GM18909 (cell line): Measurements from ENCODE around the gene CACFD1.

ENCODE experiments used
- ATAC-seq: cut with Tn5 transposase; IDR thresholded peaks from one replicate; pipeline ENCODE4 v1.9.1; 2021; ENCODE audit warnings: mild to moderate bottlenecking; ENCODE audit not compliant: unreplicated experiment, poor library complexity

The CACFD1 gene

DNA sequence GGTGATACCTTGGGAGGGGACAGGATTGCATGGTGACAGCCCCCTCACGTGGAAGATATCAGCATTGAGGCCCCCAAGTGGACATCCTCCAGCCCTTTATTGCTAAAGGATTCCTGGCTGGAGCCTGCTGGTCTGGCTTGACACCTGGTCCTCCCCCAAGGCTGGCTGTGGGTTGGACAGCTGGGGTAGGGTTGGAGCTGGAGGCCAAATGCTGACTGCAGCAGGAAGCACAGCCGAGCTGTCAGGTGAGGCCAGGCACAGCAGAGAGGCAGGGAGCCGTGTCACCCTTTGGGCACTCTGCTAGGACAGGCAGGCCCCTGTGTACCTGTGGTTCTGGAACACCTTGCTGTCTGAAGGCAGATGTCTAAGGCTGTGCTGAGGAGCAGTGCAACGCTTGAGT is 2.2 kb downstream of the CACFD1 start:
- ATAC-seq: no peak

DNA sequence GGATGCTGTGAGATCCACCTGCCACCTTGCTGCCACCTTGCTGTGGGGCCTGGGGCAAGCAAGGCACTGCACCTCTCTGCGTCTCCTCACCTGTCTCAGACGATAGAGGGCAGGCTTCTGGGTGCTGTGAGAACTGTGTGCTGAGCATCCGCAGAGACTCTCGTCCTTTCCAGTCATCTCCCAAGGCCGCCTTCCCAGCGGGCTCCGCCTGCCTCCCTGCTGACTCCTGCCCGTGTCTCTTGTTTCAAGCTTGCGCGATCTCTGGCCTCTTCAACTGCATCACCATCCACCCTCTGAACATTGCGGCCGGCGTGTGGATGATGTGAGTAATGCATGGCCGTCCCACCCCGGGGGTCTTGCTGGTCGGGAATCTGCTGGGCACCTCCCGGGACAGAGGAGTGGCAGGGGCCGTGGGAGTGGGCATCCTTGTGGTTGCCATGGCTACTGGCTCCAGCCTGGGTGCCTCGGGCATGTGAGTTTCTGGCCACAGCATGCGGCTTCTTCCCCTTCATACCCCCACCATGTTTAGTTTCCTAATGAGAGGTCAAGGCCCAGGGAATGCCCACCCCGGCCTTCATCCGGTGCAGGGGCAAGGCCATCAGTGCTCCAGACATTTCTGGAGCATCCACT is 3.6 kb downstream of the CACFD1 start:
- ATAC-seq: no peak

DNA sequence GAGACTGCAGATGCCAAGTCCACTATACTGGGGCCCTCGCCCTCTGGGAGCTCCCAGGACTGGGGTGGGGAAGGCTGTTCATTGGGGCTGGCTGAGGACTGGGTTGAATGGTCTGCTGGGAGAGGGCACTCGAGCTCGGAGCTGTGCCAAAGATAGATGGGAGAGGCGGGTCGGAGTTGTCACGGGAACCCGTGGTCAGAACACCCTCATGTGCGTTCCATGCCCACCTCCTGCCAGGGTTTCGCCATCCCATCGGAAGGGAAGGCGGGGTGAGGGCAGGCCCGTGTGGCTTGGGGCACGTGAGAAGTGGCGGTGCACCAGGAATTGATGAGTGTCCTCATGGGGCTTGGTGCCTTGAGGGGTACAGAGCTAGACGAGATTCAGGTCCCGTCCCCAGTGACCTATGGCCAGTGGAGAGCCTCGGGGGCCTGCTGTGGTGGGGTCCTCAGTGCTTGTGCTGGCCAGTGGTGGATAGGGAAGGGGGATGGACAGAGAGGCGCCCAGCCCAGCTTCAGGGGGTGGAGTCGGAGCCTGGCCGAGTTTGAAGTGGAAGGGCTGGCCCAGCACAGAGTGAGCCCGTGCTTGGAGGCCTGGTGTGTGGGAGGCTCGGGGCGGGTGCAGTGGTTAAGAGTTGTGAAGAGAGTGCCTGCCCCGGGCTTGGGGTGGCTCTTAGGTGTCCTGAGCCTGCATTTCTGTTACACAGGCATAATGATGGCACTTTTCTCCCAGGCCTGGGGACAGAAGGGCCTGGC is 4.3 kb downstream of the CACFD1 start:
- no peak for ATAC-seq

DNA sequence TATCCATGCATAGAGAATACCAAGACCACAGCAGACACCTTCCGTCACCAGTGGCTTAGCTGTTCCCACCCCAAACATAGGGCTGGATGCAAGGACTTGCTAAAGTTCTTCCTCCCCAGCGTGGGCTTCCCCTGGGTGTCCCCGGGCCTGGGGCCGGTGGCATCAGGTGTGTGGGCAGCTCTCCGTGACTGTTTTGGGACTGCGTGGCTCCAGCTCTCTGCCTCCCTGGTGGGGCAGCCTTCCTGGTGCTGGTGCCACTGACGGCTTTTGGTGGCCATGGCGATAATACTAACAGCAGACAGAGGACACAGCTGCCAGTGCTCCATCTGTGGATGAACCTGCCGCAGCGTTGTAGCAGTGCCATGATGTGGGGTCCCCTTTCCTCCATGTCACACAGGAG is 4.9 kb downstream of the CACFD1 start:
- ATAC-seq: no peak

DNA sequence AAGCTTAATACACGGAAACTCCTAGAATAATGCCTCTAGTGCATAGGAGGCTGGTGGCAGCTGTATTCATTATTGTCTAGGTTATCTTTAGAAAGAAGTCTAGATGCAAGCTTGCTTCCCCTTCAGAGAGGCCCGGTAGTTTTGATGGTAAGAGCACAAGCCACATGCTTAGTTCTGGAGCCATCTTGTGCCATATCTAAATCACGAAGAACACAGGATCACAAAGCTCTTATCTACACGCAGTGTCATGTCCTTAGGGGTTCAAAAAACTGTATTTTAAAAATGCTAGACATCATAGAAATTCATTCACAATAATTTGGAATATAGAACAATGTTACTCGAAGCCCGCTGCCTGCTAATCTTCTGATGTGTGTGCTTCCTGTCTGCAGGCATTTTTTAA is 6.2 kb downstream of the CACFD1 start:
- ATAC-seq: no peak

DNA sequence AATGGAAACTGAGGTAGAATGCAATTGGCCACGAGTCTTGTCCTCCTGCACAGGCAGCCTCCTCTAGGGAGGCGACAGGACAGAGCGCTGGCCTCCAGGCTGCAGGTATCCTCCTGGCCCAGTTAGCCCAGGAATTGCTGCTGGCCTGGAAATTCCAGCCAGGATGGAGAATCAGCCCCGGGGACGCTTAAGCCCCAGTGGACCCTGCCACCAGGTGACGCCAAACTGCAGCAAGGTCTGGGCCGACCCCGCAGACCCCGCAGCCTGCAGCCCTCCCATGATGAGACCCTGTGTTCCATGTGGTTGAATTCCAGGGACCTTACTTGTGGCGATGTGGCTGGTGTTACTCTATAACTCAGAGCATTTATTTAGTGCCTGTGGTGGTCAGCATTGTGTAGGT is 7.3 kb downstream of the CACFD1 start:
- ATAC-seq: no peak

DNA sequence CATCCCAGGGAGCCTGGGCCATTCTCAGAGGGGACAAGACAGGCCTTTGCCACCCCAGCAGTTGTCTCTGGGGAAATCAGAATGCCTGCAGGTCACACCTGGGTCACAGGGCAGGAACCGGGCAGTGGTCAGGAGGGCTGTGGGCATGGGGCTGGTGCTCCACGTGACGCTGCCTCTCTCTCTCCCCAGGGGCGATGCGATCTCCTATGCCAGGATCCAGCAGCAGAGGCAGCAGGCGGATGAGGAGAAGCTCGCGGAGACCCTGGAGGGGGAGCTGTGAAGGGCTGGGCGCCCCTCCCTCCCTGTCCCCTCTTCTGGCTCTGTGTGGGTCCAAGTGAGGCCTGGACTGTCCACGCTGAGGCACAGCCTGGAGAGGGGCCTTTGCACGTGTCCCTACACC is 8.6 kb downstream of the CACFD1 start:
- ATAC-seq: no peak

DNA sequence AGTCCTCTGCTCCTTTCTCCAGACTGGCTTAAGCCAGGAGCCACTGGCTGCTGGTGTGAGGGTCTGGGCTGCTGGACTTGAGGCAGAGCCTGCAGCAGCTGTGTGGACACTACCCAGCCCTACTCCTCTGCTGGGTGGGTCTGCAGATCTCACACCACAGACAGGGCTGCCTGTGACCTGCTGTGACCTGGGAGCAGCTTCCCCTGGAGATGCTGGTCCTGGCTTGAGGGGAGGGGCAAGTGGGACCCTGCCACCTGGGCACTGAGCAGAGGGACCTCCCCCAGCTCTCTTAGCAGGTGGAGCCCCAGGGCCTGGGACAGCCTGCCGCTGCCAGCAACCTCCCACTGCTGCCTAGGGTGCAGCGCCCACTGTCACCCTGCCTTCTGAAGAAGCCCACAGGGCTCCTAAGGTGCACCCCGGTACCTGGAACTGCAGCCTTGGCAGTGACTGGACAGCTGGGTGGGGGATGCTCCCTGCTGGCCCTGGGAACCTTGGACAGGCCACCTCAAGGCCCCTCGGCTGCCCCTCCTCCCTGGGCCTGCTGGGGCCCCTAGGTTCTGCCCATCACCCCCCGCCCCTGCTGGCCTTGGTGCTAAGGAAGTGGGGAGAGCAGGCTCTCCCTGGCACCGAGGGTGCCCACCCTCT is 9.1 kb downstream of the CACFD1 start:
- ATAC-seq: no peak

DNA sequence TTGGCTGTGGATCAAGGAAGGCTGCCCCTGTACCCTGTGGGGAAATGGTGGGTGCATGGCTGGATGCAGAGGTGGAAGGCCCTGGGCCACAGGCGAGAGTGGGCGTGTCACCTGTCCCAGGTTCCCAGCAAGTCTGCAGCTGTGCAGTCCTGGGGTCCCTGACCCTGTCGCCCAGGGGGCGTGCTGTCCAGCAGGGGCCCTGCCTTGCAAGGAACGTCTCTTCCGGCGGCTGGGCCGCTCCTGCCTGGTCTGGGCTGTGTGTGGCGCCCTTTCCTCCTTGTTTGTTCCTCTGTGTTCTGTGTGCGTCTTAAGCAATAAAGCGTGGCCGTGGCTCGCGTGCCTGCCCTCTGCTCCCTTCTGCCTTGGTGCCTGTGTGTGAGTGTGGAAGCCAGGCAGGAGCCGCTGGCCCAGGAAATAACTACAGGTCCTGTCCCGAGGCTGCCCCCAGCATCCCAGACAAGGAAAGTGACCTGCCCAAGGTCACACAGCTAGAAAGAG is 10.7 kb downstream of the CACFD1 start:
- no peak for ATAC-seq

DNA sequence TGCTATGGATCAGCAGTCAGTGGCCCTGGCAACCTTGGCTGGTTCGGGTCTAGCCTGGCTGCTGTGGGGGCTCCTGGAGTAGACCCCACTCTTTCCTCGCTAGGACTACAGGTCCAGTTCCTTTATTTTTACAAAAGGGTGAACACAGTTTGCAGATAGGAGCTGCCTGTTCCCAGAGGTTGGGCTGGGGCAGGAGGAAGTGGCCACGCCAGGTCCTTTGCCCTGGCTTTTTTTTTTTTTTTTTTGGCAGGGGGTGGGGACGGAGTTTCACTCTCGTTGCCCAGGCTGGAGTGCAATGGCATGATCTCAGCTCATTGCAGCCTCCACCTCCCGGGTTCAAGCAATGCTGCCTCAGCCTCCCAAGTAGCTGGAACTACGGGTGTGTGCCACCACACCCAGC is 11.2 kb downstream of the CACFD1 start:
- ATAC-seq: no peak

DNA sequence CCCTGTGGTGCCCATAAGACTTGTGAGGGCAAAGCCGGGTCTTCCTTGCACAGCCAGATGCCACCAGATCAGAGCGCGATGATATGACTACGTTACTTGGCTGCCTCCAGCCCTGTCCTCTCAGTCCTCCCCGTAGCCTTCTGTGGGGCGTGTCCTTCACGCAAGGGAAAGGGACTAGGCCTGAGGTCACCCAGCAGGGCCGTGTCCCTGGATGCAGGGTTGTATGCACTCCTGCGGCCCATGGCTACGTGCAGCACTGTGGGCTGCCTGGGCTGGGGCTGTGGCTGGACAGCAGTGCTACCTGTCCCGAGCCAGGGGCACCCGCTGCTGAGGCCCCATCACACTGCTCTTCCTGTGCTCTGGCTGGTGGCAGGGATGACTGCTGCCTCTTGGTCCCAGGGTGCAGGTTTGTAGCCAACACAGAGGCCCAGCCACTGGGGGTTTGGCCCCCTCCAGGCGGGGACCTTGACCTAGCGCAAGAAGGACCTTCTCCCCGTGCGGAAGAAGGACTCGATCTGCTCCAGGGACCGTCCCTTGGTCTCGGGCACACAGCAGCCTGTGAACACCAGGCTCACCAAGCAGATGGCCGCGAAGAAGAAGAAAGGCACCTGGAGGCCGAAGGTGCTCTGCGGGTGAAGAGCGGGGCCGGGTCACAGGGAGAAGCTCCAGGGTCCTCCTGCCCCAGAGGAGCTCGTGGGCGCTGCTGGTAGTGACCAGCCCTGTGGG is 11.9 kb downstream of the CACFD1 start:
- ATAC-seq: no peak

DNA sequence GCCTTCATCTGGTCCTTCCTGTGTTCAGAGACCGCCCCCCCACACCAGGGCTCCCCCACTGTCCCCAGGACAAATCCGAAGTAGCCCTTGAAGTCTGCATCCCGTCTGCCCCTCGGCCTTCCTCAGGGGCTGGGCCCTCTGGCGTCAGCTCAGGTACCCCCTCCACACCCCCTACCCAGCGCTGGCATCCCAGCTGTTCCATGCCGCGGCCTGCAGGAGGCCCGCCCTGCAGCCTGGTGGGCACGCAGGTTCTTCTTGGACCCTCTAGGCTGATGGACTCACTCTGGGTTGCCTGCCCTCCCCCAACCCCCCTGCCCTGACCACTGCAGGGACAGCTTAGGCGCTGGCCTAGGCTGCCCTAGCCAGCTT is 12.5 kb downstream of the CACFD1 start:
- no peak for ATAC-seq

DNA sequence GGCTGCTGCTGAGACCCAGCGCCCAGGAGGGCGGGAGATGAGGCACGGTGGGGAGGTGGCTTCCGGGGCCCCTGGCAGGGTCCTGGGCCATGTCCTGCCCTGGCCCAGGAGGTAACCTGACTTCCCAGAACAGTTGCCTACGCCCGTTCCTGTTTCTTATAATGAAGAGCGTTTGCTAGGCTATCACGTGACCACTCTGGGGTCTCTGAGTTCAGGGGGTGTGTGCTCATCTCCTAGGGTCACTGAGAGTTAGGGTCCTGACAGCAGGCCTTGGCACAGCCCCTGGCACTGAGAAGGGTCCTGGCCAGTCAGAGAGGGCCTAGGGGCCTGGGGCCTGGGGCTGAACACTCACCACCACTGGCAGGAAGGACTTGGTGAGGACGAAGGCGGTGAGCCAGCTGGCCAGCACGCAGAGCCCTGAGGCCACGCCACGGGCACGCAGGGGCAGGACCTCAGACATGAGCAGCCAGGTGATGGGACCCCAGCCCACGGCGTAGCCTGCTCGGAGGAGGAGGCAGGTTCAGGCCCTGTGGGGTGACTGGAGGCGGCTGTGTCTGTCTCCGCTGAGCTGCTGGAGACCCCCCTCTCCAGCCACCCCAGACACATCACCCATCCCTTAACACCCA is 13.1 kb downstream of the CACFD1 start:
- no peak for ATAC-seq

DNA sequence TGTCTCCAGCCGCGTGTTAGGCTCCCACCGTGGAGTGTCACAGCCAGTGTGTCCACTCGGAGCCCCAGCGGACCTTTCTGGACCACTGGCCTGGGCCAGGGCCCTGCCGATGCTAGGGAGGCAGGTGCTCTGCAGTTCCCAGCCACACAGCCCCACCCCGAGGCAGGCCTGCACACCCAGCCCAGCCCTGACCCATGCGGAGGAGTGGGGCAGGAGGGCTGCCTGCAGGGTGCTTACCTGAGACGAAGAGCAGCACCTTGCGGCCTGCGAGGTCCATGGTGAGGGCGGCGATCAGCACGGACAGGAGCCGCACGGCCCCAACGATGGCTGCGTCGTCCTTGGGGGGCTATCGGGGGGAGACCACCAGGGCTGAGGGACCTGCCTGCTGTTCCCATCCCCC is 14.0 kb downstream of the CACFD1 start:
- no peak for ATAC-seq

DNA sequence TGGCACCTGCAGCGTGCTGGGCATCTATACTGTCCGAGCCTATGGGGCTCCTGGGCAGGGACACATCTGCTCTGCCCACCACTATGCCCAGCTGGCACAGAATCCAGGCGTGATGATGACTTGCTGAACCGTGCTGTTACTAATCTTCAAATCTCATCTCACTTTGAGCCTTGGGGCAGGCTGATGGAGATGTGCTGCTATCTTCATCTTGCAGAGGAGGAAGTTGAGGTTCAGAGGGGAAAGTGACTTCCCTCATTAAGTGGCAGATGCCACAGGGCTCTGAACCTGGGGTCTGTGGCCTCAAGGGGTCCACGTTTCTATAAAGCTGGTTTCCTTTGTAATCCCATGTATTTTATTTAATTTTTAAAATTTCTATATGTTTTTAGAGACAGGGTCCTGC is 14.4 kb downstream of the CACFD1 start:
- no peak for ATAC-seq

DNA sequence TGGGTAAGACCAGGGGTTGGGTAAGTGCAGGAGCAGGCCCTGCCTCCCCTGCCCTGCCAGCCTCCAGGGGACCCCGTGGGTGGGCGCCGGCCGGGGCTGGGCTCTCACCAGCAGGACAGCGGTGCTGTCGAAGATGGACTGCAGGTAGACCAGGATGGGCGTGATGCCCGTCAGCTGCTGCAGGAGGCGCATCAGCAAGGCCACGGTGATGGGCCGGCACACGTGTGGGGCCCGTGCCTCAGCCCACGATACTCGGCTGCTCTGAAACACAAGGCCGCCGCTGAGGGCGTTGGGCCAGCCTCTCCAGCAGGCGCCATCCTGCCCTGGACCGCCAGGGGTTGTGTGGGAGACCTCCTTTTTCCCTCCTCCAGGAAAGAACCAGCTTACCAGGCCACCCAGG is 15.1 kb downstream of the CACFD1 start:
- no peak for ATAC-seq

DNA sequence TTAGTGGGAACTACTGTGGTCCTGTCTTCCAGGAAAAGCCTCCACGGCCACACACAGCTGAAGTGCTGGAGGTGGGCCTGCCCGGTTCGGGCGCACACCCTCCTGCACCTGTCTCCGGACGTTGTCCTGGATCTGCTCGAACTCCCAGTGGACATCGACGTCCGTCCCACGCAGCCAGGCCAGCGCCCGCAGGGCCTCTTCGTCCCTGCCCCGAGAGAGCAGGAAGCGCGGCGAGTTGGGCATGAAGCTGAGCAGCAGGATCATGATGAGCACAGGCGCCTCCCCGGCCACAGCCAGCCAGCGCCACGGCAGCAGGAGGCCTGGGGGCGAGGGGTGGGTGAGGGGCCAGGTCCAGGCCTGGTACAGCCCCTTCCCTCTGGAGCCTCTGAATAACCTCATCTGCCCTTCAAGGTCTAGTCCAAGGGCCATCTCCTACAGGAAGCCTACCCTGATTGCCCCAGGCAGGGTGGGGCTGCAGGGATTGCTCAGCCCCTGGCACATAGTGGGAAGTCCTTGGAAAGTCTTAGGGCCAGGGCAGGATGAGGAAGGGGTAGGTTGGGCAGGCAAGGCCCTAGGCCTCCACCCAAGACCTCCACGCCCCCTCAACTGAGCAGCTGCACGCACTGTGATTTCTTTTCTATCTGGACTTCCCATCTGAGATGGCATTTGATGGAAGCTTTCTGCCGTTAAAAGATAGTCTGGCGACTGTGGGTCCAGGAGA is 15.7 kb downstream of the CACFD1 start:
- no peak for ATAC-seq

DNA sequence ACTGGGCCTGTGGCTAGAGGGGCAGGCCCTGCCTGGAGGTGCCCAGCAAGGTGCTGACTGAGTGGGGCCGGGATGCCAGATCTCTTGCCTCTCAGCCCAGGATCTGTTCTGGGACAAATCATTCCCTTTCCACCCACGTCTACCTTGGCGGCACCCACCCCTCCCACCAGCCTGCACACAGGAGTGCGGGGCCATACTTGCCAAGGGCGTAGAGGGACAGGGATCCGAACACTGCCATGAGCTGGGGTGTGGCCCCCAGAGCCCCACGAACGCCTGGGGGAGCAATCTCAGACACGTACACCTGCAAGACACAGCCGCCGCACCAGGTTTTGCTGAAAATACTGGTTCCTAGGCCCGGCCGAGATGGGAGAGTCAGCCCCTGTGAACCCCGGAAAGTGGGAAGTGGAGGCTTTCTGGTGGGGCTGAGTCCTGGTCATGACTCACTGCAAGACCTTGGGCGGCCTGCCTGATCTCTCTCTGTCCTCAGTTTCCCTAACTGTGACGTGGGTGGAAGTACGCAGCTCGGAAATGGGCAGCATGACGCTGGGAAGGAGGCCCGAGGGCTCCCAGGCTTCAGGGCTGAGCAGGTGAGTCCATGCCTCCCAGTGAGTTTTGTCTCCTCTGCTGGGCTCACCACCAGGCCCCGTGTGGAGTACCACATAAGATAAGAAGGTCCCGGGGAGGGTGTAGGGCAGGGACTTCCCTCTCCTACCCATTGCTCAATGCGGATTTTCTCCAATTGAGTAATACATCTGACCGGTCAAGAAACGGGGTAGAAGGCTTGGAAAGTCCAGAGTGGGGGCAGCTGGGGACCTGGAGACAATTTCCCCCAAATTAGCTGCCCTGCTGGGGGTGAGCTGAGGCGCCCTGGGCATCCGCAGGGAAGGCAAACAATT is 16.5 kb downstream of the CACFD1 start:
- no peak for ATAC-seq

DNA sequence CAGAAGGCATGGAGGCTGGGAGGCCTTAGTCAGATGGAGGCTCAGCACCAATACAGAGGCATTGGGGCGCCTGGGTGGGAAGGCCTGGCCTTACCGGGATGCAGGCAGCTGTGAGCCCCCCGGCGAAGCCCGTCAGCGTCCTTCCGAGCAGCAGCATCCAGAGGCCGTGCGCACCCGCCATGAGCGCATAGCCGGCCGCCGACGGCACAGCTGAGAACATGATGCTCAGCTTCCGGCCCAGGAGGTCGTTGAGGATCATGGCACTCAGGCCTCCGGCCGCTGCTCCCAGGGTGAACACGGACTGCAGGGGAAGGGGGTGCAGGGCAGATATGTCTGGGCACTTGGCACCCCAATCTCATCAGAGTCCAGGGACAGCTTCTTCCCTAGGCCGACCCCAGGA is 17.2 kb downstream of the CACFD1 start:
- no peak for ATAC-seq
